ENCODE results near the gene MYLK.

DNA sequence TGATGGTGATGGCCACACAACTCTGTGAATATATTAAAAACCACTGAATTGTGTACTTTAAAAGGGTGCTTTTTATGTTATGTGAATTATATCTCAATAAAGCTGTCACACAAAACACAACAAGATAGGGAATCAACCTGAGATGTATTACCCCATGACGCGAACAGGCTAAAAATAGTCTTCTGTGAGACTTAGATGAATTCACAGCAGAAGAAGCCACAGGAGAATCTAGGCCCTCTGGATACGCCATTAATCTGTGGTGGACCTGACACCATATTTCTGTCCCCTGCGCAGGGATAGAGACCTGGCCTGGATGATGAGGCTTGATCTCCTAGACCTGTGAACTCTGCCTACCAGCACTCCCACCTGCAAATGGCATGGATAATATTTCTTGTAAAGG, 153.3 kb downstream of the MYLK start:
- TF ChIP-seq EZH2 (IDR thresholded peaks at IDR 0.05), result no peak
- no peak for TF ChIP-seq POLR2AphosphoS5 (IDR thresholded peaks at IDR 0.05; ENCODE audit: borderline replicate concordance, low read depth, low read length)
- TF ChIP-seq FOXP2 (optimal IDR thresholded peaks at IDR 0.05; ENCODE audit: control extremely low read depth, extremely low read length, insufficient read depth), result no peak

Data from SK-N-MC (cell line).